ENCODE measurements around the gene APOBEC3B. TPM values are rescaled to one million over a fixed set of nuclear protein-coding genes. Genes with fewer than 3 reads are reported as not detected.

Gene APOBEC3B
- polyA plus RNA-seq, 4 donors: 3.5 to 5.8 (median 4.6) TPM

- H3K36me3 ChIP-seq (ENCODE audit: control insufficient read depth in 3 of 3, insufficient read depth in 2 of 3, low read depth in 1 of 3, low read length in 3 of 3): no peaks in the 10 kb centered on the region
- H3K27ac ChIP-seq (ENCODE audit: low read depth in 1 of 3, low read length in 2 of 3): no peak overlapping the region
- no peaks in the 10 kb centered on the region for H3K27me3 ChIP-seq (ENCODE audit: control insufficient read depth in 3 of 3, insufficient read depth in 3 of 3, low read length in 3 of 3)
- no peak overlapping the region for H3K4me3 ChIP-seq (ENCODE audit: low read depth in 1 of 3, low read length in 3 of 3)
- H3K4me1 ChIP-seq (ENCODE audit: control insufficient read depth in 3 of 3, insufficient read depth in 2 of 3, low read depth in 1 of 3, low read length in 2 of 3): peaks cover 6 to 12% (median 8%) of the 10 kb centered on the region in 3 donors
- WGBS, 3 donors: 89 to 98% (median 96%) methylated on average over 7 of the region's 7 CpGs
- DNase-seq (no peak), FAIRE-seq (no peak)
- no peaks in the 10 kb centered on the region for H3K9me3 ChIP-seq (ENCODE audit: control insufficient read depth in 2 of 2, insufficient read depth in 1 of 2, low read depth in 1 of 2, low read length in 1 of 2)
Observed at GRCh38 chr22:38966942-38967341, 15.2 kb upstream of the APOBEC3B start.

DNA sequence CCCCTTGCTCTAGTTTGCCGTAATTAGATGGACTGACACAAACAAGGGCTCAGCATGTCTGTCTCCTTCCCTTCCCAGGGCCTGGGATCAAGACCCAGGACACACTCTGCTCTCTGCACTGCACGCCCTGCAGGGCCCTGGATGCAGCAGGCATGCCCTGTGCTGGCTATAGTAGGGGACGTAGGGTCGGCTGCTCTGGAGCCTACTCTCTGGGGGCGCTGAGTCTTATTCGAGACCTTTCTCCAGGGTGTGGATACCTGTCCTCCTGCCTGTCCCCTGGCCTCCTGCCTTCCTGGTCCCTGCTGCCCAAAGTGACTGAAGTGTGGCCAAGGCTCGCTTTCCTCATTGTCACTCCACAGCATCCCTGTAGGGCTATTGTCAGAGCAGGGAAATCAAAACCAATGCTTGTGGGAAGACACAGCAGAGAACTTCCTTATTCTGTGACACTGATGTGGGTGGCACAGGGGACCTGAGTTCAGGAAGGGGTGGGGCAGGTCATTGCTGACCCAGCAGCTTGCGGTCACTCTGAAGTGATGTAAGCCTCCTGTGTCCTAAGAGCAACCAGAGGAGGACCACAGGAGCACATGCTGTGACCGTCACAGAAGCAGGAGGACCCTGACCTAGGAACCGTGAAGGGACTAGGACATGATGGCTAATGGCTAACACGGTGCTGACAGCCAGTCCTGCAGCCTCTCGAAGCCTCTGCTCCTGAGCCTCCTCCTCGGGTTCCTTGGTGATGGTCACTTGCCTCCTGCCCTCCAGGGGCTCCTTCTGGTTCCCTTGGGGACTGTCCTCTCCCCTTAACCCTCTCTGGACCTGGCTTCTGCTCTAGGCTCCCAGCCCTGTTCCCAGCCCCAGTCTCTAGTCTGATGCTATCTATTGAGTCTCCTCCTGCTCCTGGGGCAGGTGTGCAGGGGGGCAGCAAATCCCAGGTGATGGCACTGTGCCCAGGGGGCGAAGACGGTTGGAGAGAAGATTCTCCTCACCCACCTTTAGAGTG is 14.4 kb upstream of the APOBEC3B start:
- no peak for DNase-seq
- FAIRE-seq: no peak
- H3K4me3 ChIP-seq (ENCODE audit: low read depth in 1 of 3, low read length in 3 of 3): no peak overlapping the region
- no peaks in the 10 kb centered on the region for H3K9me3 ChIP-seq (ENCODE audit: control insufficient read depth in 2 of 2, insufficient read depth in 1 of 2, low read depth in 1 of 2, low read length in 1 of 2)
- 75 to 81% (median 79%) methylated on average over 15 of the region's 15 CpGs for WGBS, 3 donors
- no peak overlapping the region for H3K27ac ChIP-seq (ENCODE audit: low read depth in 1 of 3, low read length in 2 of 3)
- H3K27me3 ChIP-seq (ENCODE audit: control insufficient read depth in 3 of 3, insufficient read depth in 3 of 3, low read length in 3 of 3): no peaks in the 10 kb centered on the region
- H3K36me3 ChIP-seq (ENCODE audit: control insufficient read depth in 3 of 3, insufficient read depth in 2 of 3, low read depth in 1 of 3, low read length in 3 of 3): no peaks in the 10 kb centered on the region
- peaks cover 6 to 12% (median 8%) of the 10 kb centered on the region in 3 donors for H3K4me1 ChIP-seq (ENCODE audit: control insufficient read depth in 3 of 3, insufficient read depth in 2 of 3, low read depth in 1 of 3, low read length in 2 of 3)

DNA sequence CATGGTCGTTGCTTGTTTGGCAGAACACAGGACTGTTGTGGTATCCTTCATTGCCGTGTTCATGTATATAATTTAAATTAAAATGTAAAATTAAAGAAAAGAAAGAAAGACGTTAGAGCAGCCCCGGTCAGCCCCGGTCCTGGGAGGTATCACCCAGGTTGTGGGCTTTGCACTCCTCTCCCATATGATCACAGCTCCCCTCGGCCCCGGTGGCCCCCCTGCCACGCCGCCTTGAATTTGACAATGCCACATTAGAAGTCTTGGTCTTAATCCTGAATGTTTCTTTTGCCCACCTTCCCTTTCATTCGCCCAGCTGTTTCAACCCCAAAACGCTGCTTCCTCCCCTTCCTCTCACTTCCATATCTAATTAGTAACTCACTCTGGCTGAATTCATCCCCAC is 13.3 kb upstream of the APOBEC3B start:
- Histone ChIP-seq H3K4me1 (ENCODE audit: control insufficient read depth in 3 of 3, insufficient read depth in 2 of 3, low read depth in 1 of 3, low read length in 2 of 3) (peaks cover 6 to 12% (median 8%) of the 10 kb centered on the region in 3 donors), H3K27me3 (ENCODE audit: control insufficient read depth in 3 of 3, insufficient read depth in 3 of 3, low read length in 3 of 3) (no peaks in the 10 kb centered on the region), H3K4me3 (ENCODE audit: low read depth in 1 of 3, low read length in 3 of 3) (no peak overlapping the region), H3K27ac (ENCODE audit: low read depth in 1 of 3, low read length in 2 of 3) (no peak overlapping the region), H3K9me3 (ENCODE audit: control insufficient read depth in 2 of 2, insufficient read depth in 1 of 2, low read depth in 1 of 2, low read length in 1 of 2) (no peaks in the 10 kb centered on the region), H3K36me3 (ENCODE audit: control insufficient read depth in 3 of 3, insufficient read depth in 2 of 3, low read depth in 1 of 3, low read length in 3 of 3) (no peaks in the 10 kb centered on the region)
- FAIRE-seq (no peak), DNase-seq (no peak)
- 85 to 86% (median 85%) methylated on average over 11 of the region's 11 CpGs for WGBS, 3 donors

GRCh38 chr22:38970551-38970950 is 11.6 kb upstream of the APOBEC3B start:
- H3K4me1 ChIP-seq (ENCODE audit: control insufficient read depth in 3 of 3, insufficient read depth in 2 of 3, low read depth in 1 of 3, low read length in 2 of 3): no peaks in the 10 kb centered on the region
- H3K4me3 ChIP-seq (ENCODE audit: low read depth in 1 of 3, low read length in 3 of 3): no peak overlapping the region
- H3K27ac ChIP-seq (ENCODE audit: low read depth in 1 of 3, low read length in 2 of 3): no peak overlapping the region
- WGBS, 3 donors: 31 to 42% (median 35%) methylated on average over 8 of the region's 8 CpGs
- H3K9me3 ChIP-seq (ENCODE audit: control insufficient read depth in 2 of 2, insufficient read depth in 1 of 2, low read depth in 1 of 2, low read length in 1 of 2): no peaks in the 10 kb centered on the region
- H3K36me3 ChIP-seq (ENCODE audit: control insufficient read depth in 3 of 3, insufficient read depth in 2 of 3, low read depth in 1 of 3, low read length in 3 of 3): no peaks in the 10 kb centered on the region
- DNase-seq (no peak), FAIRE-seq (no peak)
- no peaks in the 10 kb centered on the region for H3K27me3 ChIP-seq (ENCODE audit: control insufficient read depth in 3 of 3, insufficient read depth in 3 of 3, low read length in 3 of 3)

- no peak overlapping the region for H3K27ac ChIP-seq (ENCODE audit: low read depth in 1 of 3, low read length in 2 of 3)
- H3K4me3 ChIP-seq (ENCODE audit: low read depth in 1 of 3, low read length in 3 of 3): no peak overlapping the region
- no peaks in the 10 kb centered on the region for H3K27me3 ChIP-seq (ENCODE audit: control insufficient read depth in 3 of 3, insufficient read depth in 3 of 3, low read length in 3 of 3)
- DNase-seq: no peak
- WGBS, 3 donors: 90 to 93% (median 92%) methylated on average over 5 of the region's 5 CpGs
- H3K9me3 ChIP-seq (ENCODE audit: control insufficient read depth in 2 of 2, insufficient read depth in 1 of 2, low read depth in 1 of 2, low read length in 1 of 2): peaks cover 0 to 3% of the 10 kb centered on the region in 2 donors
- H3K4me1 ChIP-seq (ENCODE audit: control insufficient read depth in 3 of 3, insufficient read depth in 2 of 3, low read depth in 1 of 3, low read length in 2 of 3): no peaks in the 10 kb centered on the region
- no peak for FAIRE-seq
- H3K36me3 ChIP-seq (ENCODE audit: control insufficient read depth in 3 of 3, insufficient read depth in 2 of 3, low read depth in 1 of 3, low read length in 3 of 3): no peaks in the 10 kb centered on the region
Observed at GRCh38 chr22:38971202-38971601, 10.9 kb upstream of the APOBEC3B start.

DNA sequence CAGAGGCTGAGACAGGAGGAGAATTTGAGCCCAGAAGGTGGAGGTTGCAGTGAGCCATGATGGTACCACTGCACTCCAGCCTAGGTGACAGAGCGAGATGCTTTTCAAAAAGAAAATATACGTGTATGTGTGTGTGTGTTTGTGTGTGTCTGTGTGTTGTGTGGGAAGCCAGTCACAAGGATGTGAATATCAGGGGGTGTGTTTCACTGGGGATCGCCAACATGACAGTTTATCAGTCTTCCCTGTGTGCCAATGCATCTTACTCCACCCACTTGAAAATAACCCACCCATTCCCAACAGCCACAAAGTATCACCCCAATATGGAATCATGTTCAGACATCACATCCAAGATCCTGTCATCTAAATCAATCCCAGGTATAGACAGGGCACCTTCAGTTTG is 10.4 kb upstream of the APOBEC3B start:
- Histone ChIP-seq H3K36me3 (ENCODE audit: control insufficient read depth in 3 of 3, insufficient read depth in 2 of 3, low read depth in 1 of 3, low read length in 3 of 3) (no peaks in the 10 kb centered on the region), H3K4me1 (ENCODE audit: control insufficient read depth in 3 of 3, insufficient read depth in 2 of 3, low read depth in 1 of 3, low read length in 2 of 3) (no peaks in the 10 kb centered on the region), H3K4me3 (ENCODE audit: low read depth in 1 of 3, low read length in 3 of 3) (no peak overlapping the region), H3K9me3 (ENCODE audit: control insufficient read depth in 2 of 2, insufficient read depth in 1 of 2, low read depth in 1 of 2, low read length in 1 of 2) (peaks cover 0 to 3% of the 10 kb centered on the region in 2 donors), H3K27me3 (ENCODE audit: control insufficient read depth in 3 of 3, insufficient read depth in 3 of 3, low read length in 3 of 3) (no peaks in the 10 kb centered on the region), H3K27ac (ENCODE audit: low read depth in 1 of 3, low read length in 2 of 3) (no peak overlapping the region)
- 83 to 91% (median 90%) methylated on average over 3 of the region's 3 CpGs for WGBS, 3 donors
- no peak for FAIRE-seq
- no peak for DNase-seq

DNA sequence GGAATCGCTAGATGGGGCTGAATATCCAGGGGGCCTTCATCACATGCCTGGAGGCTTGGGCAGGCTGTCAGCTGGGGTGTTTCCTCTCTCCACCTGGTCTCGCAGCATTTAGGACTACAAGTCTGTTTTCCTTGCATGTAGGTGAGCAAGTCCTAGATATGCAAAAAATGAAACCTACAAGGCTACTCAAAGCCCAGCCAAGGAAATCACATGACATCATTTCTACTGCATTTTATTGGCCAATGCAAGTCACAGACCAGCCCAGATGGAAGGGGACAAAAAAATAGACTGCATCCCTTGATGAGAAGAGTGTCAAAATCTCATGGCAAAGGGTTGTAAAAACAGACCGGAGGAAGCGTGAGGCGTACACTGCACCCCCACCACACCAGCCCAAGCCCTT is 9.6 kb upstream of the APOBEC3B start:
- 89 to 92% (median 90%) methylated on average over 5 of the region's 5 CpGs for WGBS, 3 donors
- no peaks in the 10 kb centered on the region for H3K4me1 ChIP-seq (ENCODE audit: control insufficient read depth in 3 of 3, insufficient read depth in 2 of 3, low read depth in 1 of 3, low read length in 2 of 3)
- H3K4me3 ChIP-seq (ENCODE audit: low read depth in 1 of 3, low read length in 3 of 3): no peak overlapping the region
- no peaks in the 10 kb centered on the region for H3K27me3 ChIP-seq (ENCODE audit: control insufficient read depth in 3 of 3, insufficient read depth in 3 of 3, low read length in 3 of 3)
- DNase-seq: no peak
- H3K9me3 ChIP-seq (ENCODE audit: control insufficient read depth in 2 of 2, insufficient read depth in 1 of 2, low read depth in 1 of 2, low read length in 1 of 2): peaks cover 0 to 3% of the 10 kb centered on the region in 2 donors
- no peak for FAIRE-seq
- H3K27ac ChIP-seq (ENCODE audit: low read depth in 1 of 3, low read length in 2 of 3): no peak overlapping the region
- H3K36me3 ChIP-seq (ENCODE audit: control insufficient read depth in 3 of 3, insufficient read depth in 2 of 3, low read depth in 1 of 3, low read length in 3 of 3): no peaks in the 10 kb centered on the region

DNA sequence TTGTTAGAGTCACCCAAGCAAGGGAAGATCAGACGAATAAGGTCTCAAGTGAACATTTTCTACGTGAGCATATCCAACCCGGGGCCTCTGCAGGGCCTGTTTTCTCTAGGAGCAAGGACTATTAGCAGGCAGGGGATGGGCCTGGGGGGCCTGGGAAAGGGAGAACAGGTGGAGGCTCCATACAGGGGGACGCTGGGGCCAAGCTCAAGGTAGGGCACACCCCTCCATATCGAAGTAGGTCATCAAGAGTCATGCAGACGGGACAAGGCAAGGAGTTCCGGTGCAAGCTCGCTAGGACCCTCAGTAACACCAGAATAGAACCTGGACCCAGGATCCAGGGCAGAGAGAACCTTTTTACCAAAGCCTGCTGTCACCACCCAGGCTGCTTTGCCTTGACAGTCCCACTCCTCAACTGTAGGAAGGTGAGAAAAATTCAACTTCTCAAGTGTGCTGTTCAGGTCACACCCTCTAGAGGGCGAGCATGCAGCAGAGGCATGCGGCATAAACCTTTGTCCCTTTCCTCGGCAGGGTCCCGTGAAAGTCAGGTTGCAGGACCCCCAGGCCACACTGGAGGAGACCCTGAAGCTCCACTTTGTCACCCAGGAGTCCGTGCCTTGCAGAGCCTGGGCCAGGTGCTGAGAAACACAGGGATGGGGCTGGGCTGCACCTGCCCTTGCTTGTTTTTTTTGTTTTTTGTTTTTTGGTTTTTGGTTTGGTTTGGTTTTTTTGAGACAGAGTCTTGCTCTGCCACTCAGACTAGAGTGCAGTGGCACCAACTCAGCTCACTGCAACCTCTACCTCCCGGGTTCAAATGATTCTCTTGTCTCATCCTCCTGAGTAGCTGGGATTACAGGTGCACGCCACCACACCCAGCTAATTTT is 8.6 kb upstream of the APOBEC3B start:
- Histone ChIP-seq H3K27me3 (ENCODE audit: control insufficient read depth in 3 of 3, insufficient read depth in 3 of 3, low read length in 3 of 3) (no peaks in the 10 kb centered on the region), H3K4me3 (ENCODE audit: low read depth in 1 of 3, low read length in 3 of 3) (no peak overlapping the region), H3K36me3 (ENCODE audit: control insufficient read depth in 3 of 3, insufficient read depth in 2 of 3, low read depth in 1 of 3, low read length in 3 of 3) (no peaks in the 10 kb centered on the region), H3K9me3 (ENCODE audit: control insufficient read depth in 2 of 2, insufficient read depth in 1 of 2, low read depth in 1 of 2, low read length in 1 of 2) (peaks cover 0 to 3% of the 10 kb centered on the region in 2 donors), H3K27ac (ENCODE audit: low read depth in 1 of 3, low read length in 2 of 3) (no peak overlapping the region), H3K4me1 (ENCODE audit: control insufficient read depth in 3 of 3, insufficient read depth in 2 of 3, low read depth in 1 of 3, low read length in 2 of 3) (no peaks in the 10 kb centered on the region)
- DNase-seq: peak; percentile 36 to 45
- WGBS, 3 donors: 37 to 46% (median 39%) methylated on average over 15 of the region's 15 CpGs
- FAIRE-seq: no peak
